PFSK-1 (cell line): ENCODE data around the gene C22orf23.

Experiments
- FOXP2 ChIP-seq: optimal IDR thresholded peaks from 2 replicates; pipeline ENCODE3; 2011; ENCODE audit warnings: borderline replicate concordance, control low read depth, inconsistent platforms; ENCODE audit not compliant: insufficient read depth; ENCODE audit errors: extremely low read length, extremely low read depth
- POLR2AphosphoS5 ChIP-seq: IDR thresholded peaks from 2 replicates; pipeline ENCODE4 v1.6.1; 2012; ENCODE audit warnings: low read depth, mild to moderate bottlenecking, control low read depth, low read length, moderate library complexity
- REST ChIP-seq, 2 experiments: IDR thresholded peaks; 2 replicates each; pipeline versions ENCODE4 v1.6.1 to v1.8.0; 2011 to 2012; ENCODE audit warnings: low read depth in 2 of 2, low read length in 2 of 2, control low read depth in 1 of 2, inconsistent platforms in 1 of 2, mild to moderate bottlenecking in 1 of 2, moderate library complexity in 1 of 2; ENCODE audit not compliant: insufficient read depth in 1 of 2
- SIN3A ChIP-seq: IDR thresholded peaks from 2 replicates; pipeline ENCODE4 v1.6.1; 2012; ENCODE audit warnings: mild to moderate bottlenecking, low read length, moderate library complexity, borderline replicate concordance; ENCODE audit not compliant: insufficient read depth
- TAF1 ChIP-seq: IDR thresholded peaks from 2 replicates; pipeline ENCODE4 v1.6.1; 2012; ENCODE audit warnings: low read length, control low read depth, borderline replicate concordance; ENCODE audit not compliant: insufficient read depth

The C22orf23 gene

DNA sequence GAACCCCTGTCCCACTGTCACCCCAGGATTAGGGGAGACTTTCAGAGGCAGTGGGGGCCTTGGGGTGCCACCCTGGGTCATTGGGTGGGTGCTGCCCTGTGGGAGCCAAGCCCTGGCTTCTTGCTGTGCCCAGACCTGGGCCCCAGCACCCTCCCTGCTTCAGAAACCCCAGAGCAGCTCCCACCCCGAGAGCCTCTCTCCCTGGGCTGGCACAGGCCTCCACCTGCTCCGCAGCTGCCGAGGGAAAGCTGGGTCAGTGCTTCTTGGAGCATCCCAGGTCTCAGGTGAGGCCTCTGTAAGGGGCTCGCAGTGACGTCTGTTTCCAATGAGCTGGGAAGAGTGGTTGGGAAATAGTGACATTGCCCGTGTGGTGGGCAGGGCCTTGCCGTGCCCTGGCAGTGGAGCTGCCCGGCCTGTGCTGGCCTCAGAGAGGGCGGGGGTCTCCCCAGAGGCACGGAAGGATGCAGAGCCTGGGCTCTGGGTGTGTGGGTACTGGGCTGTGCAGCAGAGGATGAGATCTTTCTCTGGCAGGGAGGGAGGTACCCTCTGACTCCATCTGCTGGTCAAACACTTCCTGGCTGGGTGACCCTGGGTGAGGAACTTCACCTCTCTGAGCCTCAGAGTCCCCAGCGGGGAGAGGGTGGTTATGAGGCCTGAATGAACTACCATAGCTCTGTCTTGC, 23.0 kb downstream of the C22orf23 start:
- no peak for TF ChIP-seq TAF1
- no peak for TF ChIP-seq REST (IDR thresholded peaks at IDR 0.05; ENCODE audit: insufficient read depth in 1 of 2, low read depth in 2 of 2, low read length in 2 of 2)
- TF ChIP-seq POLR2AphosphoS5, result no peak
- TF ChIP-seq FOXP2, result no peak
- no peak for TF ChIP-seq SIN3A

GRCh38 chr22:37929390-37929789, 24.0 kb downstream of the C22orf23 start:
- TF ChIP-seq REST (IDR thresholded peaks at IDR 0.05; ENCODE audit: insufficient read depth in 1 of 2, low read depth in 2 of 2, low read length in 2 of 2), result no peak
- no peak for TF ChIP-seq SIN3A
- no peak for TF ChIP-seq FOXP2
- no peak for TF ChIP-seq POLR2AphosphoS5
- no peak for TF ChIP-seq TAF1

DNA sequence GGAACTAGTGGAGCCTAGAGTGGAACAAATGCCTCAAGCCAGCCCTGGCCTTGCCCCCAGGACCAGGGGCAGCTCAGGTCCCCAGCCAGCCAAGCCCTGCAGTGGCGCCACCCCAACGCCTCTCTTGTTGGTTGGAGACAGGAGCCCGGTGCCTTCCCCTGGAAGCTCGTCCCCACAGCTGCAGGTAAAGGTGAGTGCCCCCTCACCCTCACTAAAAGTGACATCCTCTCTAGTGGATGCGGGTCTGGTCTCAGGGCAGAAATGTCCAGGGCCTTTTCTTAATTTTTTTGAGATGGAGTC, 25.8 kb downstream of the C22orf23 start:
- no peak for TF ChIP-seq POLR2AphosphoS5
- TF ChIP-seq TAF1, result no peak
- TF ChIP-seq SIN3A, result no peak
- no peak for TF ChIP-seq REST (IDR thresholded peaks at IDR 0.05; ENCODE audit: insufficient read depth in 1 of 2, low read depth in 2 of 2, low read length in 2 of 2)
- no peak for TF ChIP-seq FOXP2

DNA sequence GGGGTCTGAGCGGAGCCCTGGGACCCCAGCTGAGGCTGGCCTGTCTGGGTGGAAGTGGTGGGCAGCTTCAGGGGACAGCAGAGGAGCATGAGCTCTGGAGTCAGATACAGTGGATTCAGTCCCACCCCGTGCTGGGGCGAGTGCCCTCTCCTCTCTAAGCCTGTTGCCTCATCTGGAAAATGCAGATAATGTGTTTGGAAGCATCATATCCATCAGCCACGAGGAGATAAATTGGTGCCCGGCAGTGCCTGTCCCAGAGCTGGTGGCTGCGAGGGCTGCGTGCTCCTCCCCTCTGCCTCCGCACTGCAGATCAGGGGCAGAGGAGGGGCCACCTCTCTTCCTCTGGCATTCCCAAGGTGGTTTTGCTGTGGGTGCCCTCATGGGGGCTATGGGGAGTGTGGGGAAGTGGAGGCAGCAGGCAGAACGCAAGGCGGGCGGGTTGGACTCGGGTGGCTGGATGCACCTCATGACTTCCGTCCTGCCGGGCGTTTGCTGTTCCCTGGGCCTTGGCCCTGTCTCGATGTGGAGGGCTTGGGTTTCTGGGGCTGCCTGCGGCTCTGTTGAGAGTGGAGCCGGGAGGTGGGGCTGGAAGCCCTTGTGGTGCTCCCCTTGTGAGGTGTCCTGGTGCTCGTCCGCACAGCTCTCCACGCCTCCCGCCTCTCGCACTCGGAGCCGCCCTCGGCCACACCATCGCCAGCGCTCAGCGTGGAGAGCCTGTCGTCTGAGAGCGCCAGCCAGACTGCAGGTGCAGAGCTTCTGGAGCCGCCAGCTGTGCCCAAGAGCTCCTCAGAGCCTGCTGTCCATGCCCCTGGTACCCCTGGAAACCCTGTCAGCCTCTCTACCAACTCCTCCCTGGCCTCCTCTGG, 26.4 kb downstream of the C22orf23 start:
- TF ChIP-seq FOXP2 (no peak), TAF1 (no peak), SIN3A (no peak), POLR2AphosphoS5 (no peak), REST (IDR thresholded peaks at IDR 0.05; ENCODE audit: insufficient read depth in 1 of 2, low read depth in 2 of 2, low read length in 2 of 2) (no peak)
